GM23338 (cell line): Measurements from ENCODE around the gene MYH6. TPM values are rescaled to one million over a fixed set of nuclear protein-coding genes. Genes with fewer than 3 reads are reported as not detected.

Source experiments
- ATAC-seq: fragments of 200-7000 bp; cut with Tn5 transposase; 3 replicates; pipeline ENCODE4 v1.9.1; 2020
- DNase-seq: peaks from one replicate; pipeline ENCODE4 v3.0.0-alpha.2; 2015; ENCODE audit warnings: low spot score
- H2AFZ ChIP-seq: fragments of 200-600 bp; sonication (generic); 2 replicates; pipeline ENCODE4 v1.8.0; 2016; ENCODE audit warnings: antibody characterized with exemption, mild to moderate bottlenecking, moderate library complexity
- H3F3A ChIP-seq: fragments of 200-600 bp; sonication (generic); replicated peaks from 2 replicates; pipeline ENCODE4 v1.8.0; 2017; ENCODE audit warnings: antibody characterized with exemption, mixed run types, low read depth
- H3K27ac ChIP-seq: fragments of 200-600 bp; sonication (generic); 2 replicates; pipeline ENCODE4 v1.6.1; 2016; ENCODE audit warnings: low read depth
- H3K27me3 ChIP-seq: fragments of 200-600 bp; sonication (generic); 2 replicates; pipeline ENCODE4 v1.8.0; 2016; ENCODE audit warnings: mild to moderate bottlenecking, mixed run types, moderate library complexity; ENCODE audit not compliant: insufficient read depth
- H3K36me3 ChIP-seq: fragments of 200-600 bp; sonication (generic); 2 replicates; pipeline ENCODE4 v1.8.0; 2016; ENCODE audit warnings: mild to moderate bottlenecking; ENCODE audit not compliant: insufficient read depth
- H3K4me1 ChIP-seq: fragments of 200-600 bp; sonication (generic); 2 replicates; pipeline ENCODE4 v1.8.0; 2016; ENCODE audit warnings: mild to moderate bottlenecking, moderate library complexity; ENCODE audit not compliant: insufficient read depth
- H3K4me2 ChIP-seq: fragments of 200-600 bp; sonication (generic); 2 replicates; pipeline ENCODE4 v1.7.1; 2017; ENCODE audit warnings: mixed run types
- H3K4me3 ChIP-seq: fragments of 200-600 bp; sonication (generic); 2 replicates; pipeline ENCODE4 v1.6.1; 2016; ENCODE audit warnings: mixed run types
- H3K79me2 ChIP-seq: fragments of 200-600 bp; sonication (generic); replicated peaks from 2 replicates; pipeline ENCODE4 v1.8.0; 2017; ENCODE audit warnings: mild to moderate bottlenecking; ENCODE audit not compliant: insufficient read depth
- H3K9me2 ChIP-seq: fragments of 200-600 bp; sonication (generic); 2 replicates; pipeline ENCODE4 v1.8.0; 2017; ENCODE audit not compliant: insufficient read depth
- H4K20me1 ChIP-seq: fragments of 200-600 bp; sonication (generic); replicated peaks from 2 replicates; pipeline ENCODE4 v1.8.0; 2017; ENCODE audit warnings: mild to moderate bottlenecking; ENCODE audit not compliant: insufficient read depth
- H3K27ac Mint-ChIP-seq: 2 replicates; pipeline ENCODE4 v1.8.0; 2020; ENCODE audit warnings: inconsistent platforms, mild to moderate bottlenecking, moderate library complexity, mixed read lengths
- H3K27me3 Mint-ChIP-seq: 3 replicates; pipeline ENCODE4 v1.8.0; 2022; ENCODE audit warnings: low read depth, mild to moderate bottlenecking, moderate library complexity, mixed read lengths, inconsistent platforms; ENCODE audit not compliant: insufficient read depth, poor library complexity
- H3K36me3 Mint-ChIP-seq: 3 replicates; pipeline ENCODE4 v1.8.0; 2021; ENCODE audit warnings: low read depth, mild to moderate bottlenecking, inconsistent platforms, moderate library complexity, mixed read lengths
- H3K4me1 Mint-ChIP-seq: 3 replicates; pipeline ENCODE4 v1.8.0; 2020; ENCODE audit warnings: mild to moderate bottlenecking, inconsistent platforms, mixed read lengths
- H3K4me3 Mint-ChIP-seq: 3 replicates; pipeline ENCODE4 v1.8.0; 2021; ENCODE audit warnings: moderate library complexity, mild to moderate bottlenecking, inconsistent platforms, mixed read lengths
- H3K9me3 Mint-ChIP-seq: 3 replicates; pipeline ENCODE4 v1.8.0; 2020; ENCODE audit warnings: moderate library complexity, mild to moderate bottlenecking, inconsistent platforms, mixed read lengths
- EZH2 ChIP-seq: fragments of 200-600 bp; sonication (generic); IDR thresholded peaks from one replicate; pipeline ENCODE4 v1.8.0; 2017; ENCODE audit warnings: antibody characterized with exemption, mild to moderate bottlenecking, low read depth; ENCODE audit not compliant: unreplicated experiment
- JUNB ChIP-seq: IDR thresholded peaks from one replicate; pipeline ENCODE4 v1.6.1; 2016; ENCODE audit warnings: antibody characterized with exemption; ENCODE audit not compliant: unreplicated experiment
- NANOG ChIP-seq: IDR thresholded peaks from 2 replicates; pipeline ENCODE4 v1.6.1; 2016; ENCODE audit warnings: antibody characterized with exemption, borderline replicate concordance
- POLR2AphosphoS5 ChIP-seq: IDR thresholded peaks from 2 replicates; pipeline ENCODE4 v1.6.1; 2016; ENCODE audit warnings: antibody characterized with exemption, low read depth
- STAT1 ChIP-seq: IDR thresholded peaks from one replicate; pipeline ENCODE4 v1.6.1; 2016; ENCODE audit warnings: antibody characterized with exemption; ENCODE audit not compliant: unreplicated experiment
- ZNF114 ChIP-seq: fragments of 250-450 bp; sonication (Bioruptor Pico); IDR thresholded peaks from 2 replicates; pipeline ENCODE4 v1.5.0; 2020; ENCODE audit warnings: mild to moderate bottlenecking, moderate library complexity
- polyA plus RNA-seq: library from polyadenylated mRNA; unstranded; fragments of >200 nt; fragmentation: Nextera tagmentation; extraction: Ambion mirVana; gene quantifications from 2 replicates; pipeline ENCODE4 v1.2.1, GENCODE V29; 2016
- total RNA-seq: library from RNA; depleted of rRNA; stranded (reverse); fragments of >200 nt; shearing (Covaris generic); gene quantifications from 2 replicates; pipeline ENCODE4 v1.2.3, GENCODE V29; 2014
- TF ChIP-seq, protein P1 (sequence below), 2 experiments: fragments of 200-600 bp in 1 of 2; sonication (generic) in 1 of 2; conservative IDR thresholded peaks; 2 replicates each; pipeline versions ENCODE4 v1.5.1 to v1.6.1; 2016 to 2017; ENCODE audit warnings: antibody characterized with exemption in 2 of 2, low read depth in 2 of 2, mild to moderate bottlenecking in 2 of 2, moderate library complexity in 1 of 2
- TF ChIP-seq, protein P2 (sequence below): fragments of 250-450 bp; sonication (Bioruptor Pico); IDR thresholded peaks from 2 replicates; pipeline ENCODE4 v1.5.0; 2020; ENCODE audit warnings: mild to moderate bottlenecking, moderate library complexity
- TF ChIP-seq, protein P3 (sequence below): IDR thresholded peaks from one replicate; pipeline ENCODE4 v1.6.1; 2018; ENCODE audit warnings: antibody characterized with exemption; ENCODE audit not compliant: unreplicated experiment

Gene MYH6
- total and polyA plus RNA-seq, 2 experiments from 2014 or later = 0.03 to 0.10 TPM

DNA sequence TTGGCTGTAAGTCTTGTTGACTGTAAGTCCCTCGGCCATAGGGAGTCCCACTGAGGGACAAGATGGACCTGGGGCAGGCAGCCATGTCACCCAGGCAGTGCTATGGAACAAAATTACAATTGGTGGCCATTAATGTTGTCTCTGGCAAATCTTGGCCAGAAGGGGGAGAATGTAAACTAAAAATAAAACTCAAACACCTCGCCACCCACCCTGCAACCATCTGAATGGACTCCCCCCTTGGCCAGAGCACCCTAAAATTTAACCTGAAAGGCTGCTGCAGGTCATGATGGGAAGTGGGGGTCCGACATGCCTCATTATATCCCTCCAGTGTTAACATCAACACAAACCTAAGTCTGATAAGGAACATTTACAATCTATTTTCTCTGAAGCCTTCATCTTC is 63.6 kb downstream of the MYH6 start:
- DNase-seq = no peak
- no peak overlapping the region for H3K4me3 Mint-ChIP-seq
- no peak overlapping the region for H3K4me2 ChIP-seq
- H3K27me3 Mint-ChIP-seq = peaks cover 4% of the 10 kb centered on the region
- H4K20me1 ChIP-seq = no peaks in the 10 kb centered on the region
- H3K4me3 ChIP-seq = no peak overlapping the region
- H3K9me3 Mint-ChIP-seq = peaks cover 24% of the 10 kb centered on the region
- H3K27me3 ChIP-seq = no peaks in the 10 kb centered on the region
- H3K36me3 Mint-ChIP-seq = peaks cover 9% of the 10 kb centered on the region
- peaks cover 10% of the 10 kb centered on the region for H3K4me1 ChIP-seq
- H3K36me3 ChIP-seq = no peaks in the 10 kb centered on the region
- no peak for TF ChIP-seq ZNF114 (CRISPR knock-in tag)
- no peak for TF ChIP-seq JUNB
- TF ChIP-seq, protein P1, sequence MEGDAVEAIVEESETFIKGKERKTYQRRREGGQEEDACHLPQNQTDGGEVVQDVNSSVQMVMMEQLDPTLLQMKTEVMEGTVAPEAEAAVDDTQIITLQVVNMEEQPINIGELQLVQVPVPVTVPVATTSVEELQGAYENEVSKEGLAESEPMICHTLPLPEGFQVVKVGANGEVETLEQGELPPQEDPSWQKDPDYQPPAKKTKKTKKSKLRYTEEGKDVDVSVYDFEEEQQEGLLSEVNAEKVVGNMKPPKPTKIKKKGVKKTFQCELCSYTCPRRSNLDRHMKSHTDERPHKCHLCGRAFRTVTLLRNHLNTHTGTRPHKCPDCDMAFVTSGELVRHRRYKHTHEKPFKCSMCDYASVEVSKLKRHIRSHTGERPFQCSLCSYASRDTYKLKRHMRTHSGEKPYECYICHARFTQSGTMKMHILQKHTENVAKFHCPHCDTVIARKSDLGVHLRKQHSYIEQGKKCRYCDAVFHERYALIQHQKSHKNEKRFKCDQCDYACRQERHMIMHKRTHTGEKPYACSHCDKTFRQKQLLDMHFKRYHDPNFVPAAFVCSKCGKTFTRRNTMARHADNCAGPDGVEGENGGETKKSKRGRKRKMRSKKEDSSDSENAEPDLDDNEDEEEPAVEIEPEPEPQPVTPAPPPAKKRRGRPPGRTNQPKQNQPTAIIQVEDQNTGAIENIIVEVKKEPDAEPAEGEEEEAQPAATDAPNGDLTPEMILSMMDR (conservative IDR thresholded peaks at IDR 0.05; ENCODE audit: low read depth in 2 of 2) = peak in 1 of 2 experiments; percentile 11; a peak in 1 of 4 replicates
- no peaks in the 10 kb centered on the region for H3K79me2 ChIP-seq
- H3K4me1 Mint-ChIP-seq = peaks cover 12% of the 10 kb centered on the region
- ATAC-seq = no peak
- no peaks in the 10 kb centered on the region for H3K9me2 ChIP-seq
- H3K27ac ChIP-seq = no peak overlapping the region
- H3F3A ChIP-seq = peaks cover 6% of the 10 kb centered on the region; the same call in 1 of the 2 replicates
- no peak overlapping the region for H3K27ac Mint-ChIP-seq
- H2AFZ ChIP-seq = no peak overlapping the region

DNA sequence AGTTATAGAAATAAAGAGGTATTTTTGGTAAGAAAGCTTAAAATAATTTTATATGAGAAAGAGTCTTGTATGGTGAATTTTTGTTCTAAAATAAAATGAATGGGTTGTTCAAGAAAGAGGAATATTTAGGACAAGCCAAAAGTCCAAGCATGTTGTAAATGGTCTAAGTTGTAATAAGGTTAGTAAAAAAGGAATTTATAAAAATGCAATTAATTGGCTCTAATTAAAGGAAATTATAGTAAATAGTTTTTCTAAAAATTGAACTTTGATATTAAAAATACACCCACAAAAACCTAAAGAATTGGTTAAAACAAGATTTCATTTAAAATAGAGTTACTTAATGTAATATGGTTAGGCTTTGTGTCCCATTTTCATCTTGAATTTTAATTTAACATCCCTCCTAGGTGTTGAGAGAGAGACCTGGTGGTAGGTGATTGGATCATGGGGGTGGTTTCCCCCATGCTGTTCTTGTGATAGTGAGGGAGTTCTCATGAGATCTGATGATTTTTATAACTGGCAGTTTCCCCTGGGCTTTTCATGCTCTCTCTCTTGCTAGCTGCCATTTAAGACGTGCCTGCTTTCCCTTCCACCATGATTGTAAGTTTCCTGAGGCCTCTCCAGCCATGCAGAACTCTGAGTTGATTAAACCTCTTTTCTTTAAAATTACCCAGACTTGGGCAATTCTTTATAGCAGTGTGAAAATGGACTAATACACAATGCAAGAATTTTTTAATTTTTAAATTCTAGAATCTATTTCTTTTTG is 68.4 kb downstream of the MYH6 start:
- Mint-ChIP-seq H3K4me1 (no peaks in the 10 kb centered on the region), H3K27me3 (peaks cover 2% of the 10 kb centered on the region), H3K9me3 (peaks cover 51% of the 10 kb centered on the region), H3K36me3 (peaks cover 12% of the 10 kb centered on the region; the same call in 2 of the 3 replicates), H3K27ac (no peak overlapping the region), H3K4me3 (no peak overlapping the region)
- no peak for ATAC-seq
- no peaks in the 10 kb centered on the region for H3K79me2 ChIP-seq
- no peak overlapping the region for H2AFZ ChIP-seq
- H3K36me3 ChIP-seq = 0 out of 2 replicates have a peak, but pooled peaks cover 4% of the 10 kb centered on the region
- no peaks in the 10 kb centered on the region for H3F3A ChIP-seq
- no peak overlapping the region for H3K27ac ChIP-seq
- 0 out of 2 replicates have a peak, but pooled peaks cover 10% of the 10 kb centered on the region for H3K9me2 ChIP-seq
- no peaks in the 10 kb centered on the region for H3K4me1 ChIP-seq
- H4K20me1 ChIP-seq = no peaks in the 10 kb centered on the region
- H3K4me2 ChIP-seq = no peak overlapping the region
- no peaks in the 10 kb centered on the region; the same call in 1 of the 2 replicates for H3K27me3 ChIP-seq
- H3K4me3 ChIP-seq = no peak overlapping the region
- DNase-seq = peak; percentile 48
- TF ChIP-seq EZH2 = no peak
- TF ChIP-seq NANOG = no peak
- no peak for TF ChIP-seq STAT1
- no peak for TF ChIP-seq ZNF114 (CRISPR knock-in tag)
- TF ChIP-seq, protein P2, sequence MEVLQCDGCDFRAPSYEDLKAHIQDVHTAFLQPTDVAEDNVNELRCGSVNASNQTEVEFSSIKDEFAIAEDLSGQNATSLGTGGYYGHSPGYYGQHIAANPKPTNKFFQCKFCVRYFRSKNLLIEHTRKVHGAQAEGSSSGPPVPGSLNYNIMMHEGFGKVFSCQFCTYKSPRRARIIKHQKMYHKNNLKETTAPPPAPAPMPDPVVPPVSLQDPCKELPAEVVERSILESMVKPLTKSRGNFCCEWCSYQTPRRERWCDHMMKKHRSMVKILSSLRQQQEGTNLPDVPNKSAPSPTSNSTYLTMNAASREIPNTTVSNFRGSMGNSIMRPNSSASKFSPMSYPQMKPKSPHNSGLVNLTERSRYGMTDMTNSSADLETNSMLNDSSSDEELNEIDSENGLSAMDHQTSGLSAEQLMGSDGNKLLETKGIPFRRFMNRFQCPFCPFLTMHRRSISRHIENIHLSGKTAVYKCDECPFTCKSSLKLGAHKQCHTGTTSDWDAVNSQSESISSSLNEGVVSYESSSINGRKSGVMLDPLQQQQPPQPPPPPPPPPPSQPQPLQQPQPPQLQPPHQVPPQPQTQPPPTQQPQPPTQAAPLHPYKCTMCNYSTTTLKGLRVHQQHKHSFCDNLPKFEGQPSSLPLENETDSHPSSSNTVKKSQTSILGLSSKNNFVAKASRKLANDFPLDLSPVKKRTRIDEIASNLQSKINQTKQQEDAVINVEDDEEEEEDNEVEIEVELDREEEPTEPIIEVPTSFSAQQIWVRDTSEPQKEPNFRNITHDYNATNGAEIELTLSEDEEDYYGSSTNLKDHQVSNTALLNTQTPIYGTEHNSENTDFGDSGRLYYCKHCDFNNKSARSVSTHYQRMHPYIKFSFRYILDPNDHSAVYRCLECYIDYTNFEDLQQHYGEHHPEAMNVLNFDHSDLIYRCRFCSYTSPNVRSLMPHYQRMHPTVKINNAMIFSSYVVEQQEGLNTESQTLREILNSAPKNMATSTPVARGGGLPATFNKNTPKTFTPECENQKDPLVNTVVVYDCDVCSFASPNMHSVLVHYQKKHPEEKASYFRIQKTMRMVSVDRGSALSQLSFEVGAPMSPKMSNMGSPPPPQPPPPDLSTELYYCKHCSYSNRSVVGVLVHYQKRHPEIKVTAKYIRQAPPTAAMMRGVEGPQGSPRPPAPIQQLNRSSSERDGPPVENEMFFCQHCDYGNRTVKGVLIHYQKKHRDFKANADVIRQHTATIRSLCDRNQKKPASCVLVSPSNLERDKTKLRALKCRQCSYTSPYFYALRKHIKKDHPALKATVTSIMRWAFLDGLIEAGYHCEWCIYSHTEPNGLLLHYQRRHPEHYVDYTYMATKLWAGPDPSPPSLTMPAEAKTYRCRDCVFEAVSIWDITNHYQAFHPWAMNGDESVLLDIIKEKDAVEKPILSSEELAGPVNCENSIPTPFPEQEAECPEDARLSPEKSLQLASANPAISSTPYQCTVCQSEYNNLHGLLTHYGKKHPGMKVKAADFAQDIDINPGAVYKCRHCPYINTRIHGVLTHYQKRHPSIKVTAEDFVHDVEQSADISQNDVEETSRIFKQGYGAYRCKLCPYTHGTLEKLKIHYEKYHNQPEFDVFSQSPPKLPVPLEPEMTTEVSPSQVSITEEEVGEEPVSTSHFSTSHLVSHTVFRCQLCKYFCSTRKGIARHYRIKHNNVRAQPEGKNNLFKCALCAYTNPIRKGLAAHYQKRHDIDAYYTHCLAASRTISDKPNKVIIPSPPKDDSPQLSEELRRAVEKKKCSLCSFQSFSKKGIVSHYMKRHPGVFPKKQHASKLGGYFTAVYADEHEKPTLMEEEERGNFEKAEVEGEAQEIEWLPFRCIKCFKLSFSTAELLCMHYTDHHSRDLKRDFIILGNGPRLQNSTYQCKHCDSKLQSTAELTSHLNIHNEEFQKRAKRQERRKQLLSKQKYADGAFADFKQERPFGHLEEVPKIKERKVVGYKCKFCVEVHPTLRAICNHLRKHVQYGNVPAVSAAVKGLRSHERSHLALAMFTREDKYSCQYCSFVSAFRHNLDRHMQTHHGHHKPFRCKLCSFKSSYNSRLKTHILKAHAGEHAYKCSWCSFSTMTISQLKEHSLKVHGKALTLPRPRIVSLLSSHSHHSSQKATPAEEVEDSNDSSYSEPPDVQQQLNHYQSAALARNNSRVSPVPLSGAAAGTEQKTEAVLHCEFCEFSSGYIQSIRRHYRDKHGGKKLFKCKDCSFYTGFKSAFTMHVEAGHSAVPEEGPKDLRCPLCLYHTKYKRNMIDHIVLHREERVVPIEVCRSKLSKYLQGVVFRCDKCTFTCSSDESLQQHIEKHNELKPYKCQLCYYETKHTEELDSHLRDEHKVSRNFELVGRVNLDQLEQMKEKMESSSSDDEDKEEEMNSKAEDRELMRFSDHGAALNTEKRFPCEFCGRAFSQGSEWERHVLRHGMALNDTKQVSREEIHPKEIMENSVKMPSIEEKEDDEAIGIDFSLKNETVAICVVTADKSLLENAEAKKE (CRISPR knock-in tag) = no peak
- TF ChIP-seq, protein P3, sequence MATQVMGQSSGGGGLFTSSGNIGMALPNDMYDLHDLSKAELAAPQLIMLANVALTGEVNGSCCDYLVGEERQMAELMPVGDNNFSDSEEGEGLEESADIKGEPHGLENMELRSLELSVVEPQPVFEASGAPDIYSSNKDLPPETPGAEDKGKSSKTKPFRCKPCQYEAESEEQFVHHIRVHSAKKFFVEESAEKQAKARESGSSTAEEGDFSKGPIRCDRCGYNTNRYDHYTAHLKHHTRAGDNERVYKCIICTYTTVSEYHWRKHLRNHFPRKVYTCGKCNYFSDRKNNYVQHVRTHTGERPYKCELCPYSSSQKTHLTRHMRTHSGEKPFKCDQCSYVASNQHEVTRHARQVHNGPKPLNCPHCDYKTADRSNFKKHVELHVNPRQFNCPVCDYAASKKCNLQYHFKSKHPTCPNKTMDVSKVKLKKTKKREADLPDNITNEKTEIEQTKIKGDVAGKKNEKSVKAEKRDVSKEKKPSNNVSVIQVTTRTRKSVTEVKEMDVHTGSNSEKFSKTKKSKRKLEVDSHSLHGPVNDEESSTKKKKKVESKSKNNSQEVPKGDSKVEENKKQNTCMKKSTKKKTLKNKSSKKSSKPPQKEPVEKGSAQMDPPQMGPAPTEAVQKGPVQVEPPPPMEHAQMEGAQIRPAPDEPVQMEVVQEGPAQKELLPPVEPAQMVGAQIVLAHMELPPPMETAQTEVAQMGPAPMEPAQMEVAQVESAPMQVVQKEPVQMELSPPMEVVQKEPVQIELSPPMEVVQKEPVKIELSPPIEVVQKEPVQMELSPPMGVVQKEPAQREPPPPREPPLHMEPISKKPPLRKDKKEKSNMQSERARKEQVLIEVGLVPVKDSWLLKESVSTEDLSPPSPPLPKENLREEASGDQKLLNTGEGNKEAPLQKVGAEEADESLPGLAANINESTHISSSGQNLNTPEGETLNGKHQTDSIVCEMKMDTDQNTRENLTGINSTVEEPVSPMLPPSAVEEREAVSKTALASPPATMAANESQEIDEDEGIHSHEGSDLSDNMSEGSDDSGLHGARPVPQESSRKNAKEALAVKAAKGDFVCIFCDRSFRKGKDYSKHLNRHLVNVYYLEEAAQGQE = no peak
- no peak for TF ChIP-seq JUNB
- TF ChIP-seq POLR2AphosphoS5 = no peak
